Ascending aorta (tissue), 2 donors: ENCODE data around the gene CDT1. TPM values are rescaled to one million over a fixed set of nuclear protein-coding genes. Genes with fewer than 3 reads are reported as not detected.

Experiments used
- DNase-seq, 2 donors: peaks; one replicate each; pipeline ENCODE4 v3.0.0-alpha.2; 2019; ENCODE audit warnings: low spot score in 2 of 2
- H3K27ac ChIP-seq, 2 donors: fragments of 200-600 bp; sonication (generic); one replicate each; pipeline ENCODE4 v1.5.1; 2016 to 2017; ENCODE audit warnings: mild to moderate bottlenecking in 1 of 2
- H3K27me3 ChIP-seq: fragments of 200-600 bp; sonication (generic); one replicate; pipeline ENCODE4 v1.5.1; 2017
- H3K36me3 ChIP-seq, 2 donors: fragments of 200-600 bp; sonication (generic); one replicate each; pipeline ENCODE4 v1.5.1; 2016
- H3K4me1 ChIP-seq, 2 donors: fragments of 200-600 bp; sonication (generic); one replicate each; pipeline ENCODE4 v1.5.1; 2016 to 2017; ENCODE audit warnings: mild to moderate bottlenecking in 1 of 2
- H3K4me3 ChIP-seq, 2 donors: fragments of 200-600 bp; sonication (generic); one replicate each; pipeline ENCODE4 v1.5.1; 2016 to 2017; ENCODE audit warnings: mild to moderate bottlenecking in 1 of 2
- H3K9me3 ChIP-seq, 2 donors: fragments of 200-600 bp; sonication (generic); one replicate each; pipeline ENCODE4 v1.5.1; 2016
- CTCF ChIP-seq, 3 experiments: fragments of 200-600 bp in 2 of 3; fragments of 450-650 bp in 1 of 3; sonication (generic) in 2 of 3; IDR thresholded peaks; one replicate each; pipeline ENCODE4 v1.5.1; 2016 to 2019; ENCODE audit warnings: antibody characterized with exemption in 3 of 3, mild to moderate bottlenecking in 1 of 3, moderate library complexity in 1 of 3
- intact Hi-C: fragments of 100-400 bp; cut with DNase I; formaldehyde crosslinking; loops from one replicate; pipeline ENCODE4 v1.15.1; 2023
- total RNA-seq: library from RNA; depleted of rRNA; stranded (reverse); fragments of >200 nt; gene quantifications from one replicate; pipeline ENCODE4 v1.1.0, GENCODE V29; 2016

Gene CDT1
- total RNA-seq, 1 donor from 2014 or later: not detected

- Histone ChIP-seq H3K36me3 (peaks cover 12 to 22% of the 10 kb centered on the region in 2 donors), H3K27me3 (no peaks in the 10 kb centered on the region), H3K9me3 (no peaks in the 10 kb centered on the region), H3K27ac (no peak overlapping the region), H3K4me3 (no peak overlapping the region), H3K4me1 (peaks cover 4 to 20% of the 10 kb centered on the region in 2 donors)
- no peak for TF ChIP-seq CTCF (IDR thresholded peaks at IDR 0.05)
- intact Hi-C loops: no loop called here
- no peak for DNase-seq
Observed at GRCh38 chr16:88805340-88805715, 1.7 kb downstream of the CDT1 start.

- no peak overlapping the region for H3K27ac ChIP-seq
- H3K4me3 ChIP-seq: no peak overlapping the region
- intact Hi-C loops: no loop called here
- H3K4me1 ChIP-seq: peaks cover 8 to 25% of the 10 kb centered on the region in 2 donors
- no peaks in the 10 kb centered on the region for H3K9me3 ChIP-seq
- TF ChIP-seq CTCF (IDR thresholded peaks at IDR 0.05): no peak
- no peak for DNase-seq
- no peaks in the 10 kb centered on the region for H3K27me3 ChIP-seq
- peaks cover 12 to 22% of the 10 kb centered on the region in 2 donors for H3K36me3 ChIP-seq
Observed at GRCh38 chr16:88805887-88806393, 2.4 kb downstream of the CDT1 start.

GRCh38 chr16:88806491-88807111 lies 3.0 kb downstream of the CDT1 start:
- Histone ChIP-seq H3K27me3 (no peaks in the 10 kb centered on the region), H3K27ac (no peak overlapping the region), H3K4me3 (no peak overlapping the region), H3K4me1 (peaks cover 8 to 25% of the 10 kb centered on the region in 2 donors), H3K9me3 (no peaks in the 10 kb centered on the region), H3K36me3 (peaks cover 12 to 22% of the 10 kb centered on the region in 2 donors)
- intact Hi-C loops: no loop called here
- no peak for DNase-seq
- no peak for TF ChIP-seq CTCF (IDR thresholded peaks at IDR 0.05)

GRCh38 chr16:88807142-88807625 lies 3.6 kb downstream of the CDT1 start:
- Histone ChIP-seq H3K4me1 (peaks cover 8 to 22% of the 10 kb centered on the region in 2 donors), H3K9me3 (no peaks in the 10 kb centered on the region), H3K27ac (no peak overlapping the region), H3K27me3 (no peaks in the 10 kb centered on the region), H3K4me3 (no peak overlapping the region), H3K36me3 (peaks cover 12 to 22% of the 10 kb centered on the region in 2 donors)
- TF ChIP-seq CTCF (IDR thresholded peaks at IDR 0.05): no peak
- intact Hi-C loops: no loop called here
- no peak for DNase-seq

- peaks cover 12 to 22% of the 10 kb centered on the region in 2 donors for H3K36me3 ChIP-seq
- no peaks in the 10 kb centered on the region for H3K9me3 ChIP-seq
- H3K27ac ChIP-seq: no peak overlapping the region
- H3K27me3 ChIP-seq: no peaks in the 10 kb centered on the region
- no peak overlapping the region for H3K4me3 ChIP-seq
- H3K4me1 ChIP-seq: peaks cover 8 to 24% of the 10 kb centered on the region in 2 donors
- TF ChIP-seq CTCF (IDR thresholded peaks at IDR 0.05): no peak
- intact Hi-C loops: no loop called here
- DNase-seq: no peak
Observed at GRCh38 chr16:88807626-88808453, 4.3 kb downstream of the CDT1 start.
